Stimulated activated CD4-positive, alpha-beta T cell treated with anti-CD3 and anti-CD28 coated beads, Interleukin-12 subunit alpha, Interleukin-12 subunit beta, amount 100 ng/mL, for 24 hours (primary cell): ENCODE results near the gene SERPINC1.
"Not testable (repeated sequence)": the region's sequence is repeated elsewhere in the genome, so short reads cannot be mapped to it uniquely, and the experiment has no call there.

ENCODE experiments used
- DNase-seq, 2 experiments: peaks; one replicate each; pipeline ENCODE4 v3.0.0-alpha.2; 2020; ENCODE audit warnings: low read depth in 2 of 2

SERPINC1 gene

GRCh38 chr1:173917149-173917548 lies at the start of gene SERPINC1:
Gene SERPINC1 (minus strand): TSS chr1:173917327. CDS start chr1:173917259, 68 bp downstream.
- no peak for DNase-seq

- DNase-seq, result not testable (repeated sequence)
Measured at GRCh38 chr1:173965896-173966295, 48.8 kb upstream of the SERPINC1 start.

- DNase-seq, result no peak
Measured at GRCh38 chr1:173963477-173963876, 46.4 kb upstream of the SERPINC1 start.

- no peak for DNase-seq
Measured at GRCh38 chr1:173960625-173961024, 43.5 kb upstream of the SERPINC1 start.

- DNase-seq, result no peak
Measured at GRCh38 chr1:173954179-173954578, 37.1 kb upstream of the SERPINC1 start.

- no peak for DNase-seq
Measured at GRCh38 chr1:173948594-173948993, 31.5 kb upstream of the SERPINC1 start.

- no peak for DNase-seq
Measured at GRCh38 chr1:173946380-173946921, 29.3 kb upstream of the SERPINC1 start.

- DNase-seq, result no peak
Measured at GRCh38 chr1:173937062-173937461, 19.9 kb upstream of the SERPINC1 start.

GRCh38 chr1:173934440-173934839 lies 17.3 kb upstream of the SERPINC1 start:
- DNase-seq, result no peak

- DNase-seq, result not testable (repeated sequence)
Measured at GRCh38 chr1:173930541-173930940, 13.4 kb upstream of the SERPINC1 start.

- DNase-seq, result no peak
Measured at GRCh38 chr1:173925306-173926242, 8.4 kb upstream of the SERPINC1 start.

- DNase-seq, result no peak
Measured at GRCh38 chr1:173920861-173921260, 3.7 kb upstream of the SERPINC1 start.

GRCh38 chr1:173917635-173918493 lies 737 bp upstream of the SERPINC1 start:
- no peak for DNase-seq

- DNase-seq, result no peak
Measured at GRCh38 chr1:173916667-173917066, 460 bp downstream of the SERPINC1 start.

- DNase-seq, result no peak
Measured at GRCh38 chr1:173915596-173915995, 1.5 kb downstream of the SERPINC1 start.

- peak in 1 of 2 experiments; percentile 25 for DNase-seq
Measured at GRCh38 chr1:173914366-173914871, 2.7 kb downstream of the SERPINC1 start.

GRCh38 chr1:173913111-173913510 lies 4.0 kb downstream of the SERPINC1 start:
- DNase-seq, result no peak

- no peak for DNase-seq
Measured at GRCh38 chr1:173903827-173904531, 13.1 kb downstream of the SERPINC1 start.

- no peak for DNase-seq
Measured at GRCh38 chr1:173900992-173901391, 16.1 kb downstream of the SERPINC1 start.

GRCh38 chr1:173900427-173900826 lies 16.7 kb downstream of the SERPINC1 start:
- DNase-seq, result no peak

GRCh38 chr1:173894189-173894588 lies 22.9 kb downstream of the SERPINC1 start:
- no peak for DNase-seq
